ENCODE data around the gene ANXA4. TPM values are rescaled to one million over a fixed set of nuclear protein-coding genes. Genes with fewer than 3 reads are reported as not detected.

Gene ANXA4
- total and polyA plus RNA-seq, 4 experiments from 2014 or later, result 22.3 to 30.8 (median 25.9) TPM

DNA sequence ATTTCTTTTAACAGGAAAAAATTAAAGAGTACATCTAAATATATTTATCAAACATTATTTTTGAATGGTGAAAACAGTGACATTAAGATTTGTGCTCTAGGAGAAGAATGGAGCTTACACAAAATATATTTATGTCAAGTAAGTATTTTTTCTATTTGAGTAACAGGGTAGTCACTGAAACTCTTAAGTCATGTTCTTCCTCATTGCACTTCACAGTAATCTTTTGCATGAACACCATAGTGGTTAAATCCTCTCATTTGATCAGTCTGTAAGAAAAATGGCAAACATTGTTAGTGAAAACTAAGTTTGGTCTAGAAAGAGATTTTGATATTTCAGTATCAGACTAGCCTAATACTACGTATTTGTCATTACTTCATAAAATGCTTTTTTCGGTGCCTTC is 95.6 kb downstream of the ANXA4 start:
- CTCF ChIA-PET (ENCODE audit: partially characterized antibody), result interaction anchor here (1.6 kb wide), 1 partner anchor 113 kb away, joined by 5 read pairs; no protein-coding TSS in a partner anchor
- Histone ChIP-seq H3K4me1 (ENCODE audit: insufficient read depth, low read length) (peaks cover 25% of the 10 kb centered on the region), H3K27me3 (ENCODE audit: insufficient read depth, low read length) (no peaks in the 10 kb centered on the region), H3K36me3 (ENCODE audit: insufficient read depth, low read length) (peaks cover 9% of the 10 kb centered on the region), H3K9me3 (ENCODE audit: control insufficient read depth in 1 of 2, low read length in 2 of 2) (no peaks in the 10 kb centered on the region), H3K4me3 (ENCODE audit: low read length in 2 of 2) (no peak overlapping the region), H3K27ac (ENCODE audit: low read depth, low read length) (no peak overlapping the region)
- Mint-ChIP-seq H3K27me3 (no peaks in the 10 kb centered on the region), H3K9me3 (no peaks in the 10 kb centered on the region), H3K36me3 (peaks cover 18 to 42% of the 10 kb centered on the region in 2 donors), H3K4me1 (peaks cover 29 to 38% (median 35%) of the 10 kb centered on the region in 4 donors), H3K27ac (no peak overlapping the region), H3K4me3 (no peak overlapping the region)
- DNase-seq, result no peak
- intact Hi-C loops (cut with micrococcal nuclease), result no loop called here
- POLR2A ChIA-PET (ENCODE audit: partially characterized antibody), result no interaction called here

- intact Hi-C loops (cut with micrococcal nuclease), result no loop called here
- Histone ChIP-seq H3K4me1 (ENCODE audit: insufficient read depth, low read length) (no peaks in the 10 kb centered on the region), H3K4me3 (ENCODE audit: low read length in 2 of 2) (no peak overlapping the region), H3K27me3 (ENCODE audit: insufficient read depth, low read length) (no peaks in the 10 kb centered on the region), H3K9me3 (ENCODE audit: control insufficient read depth in 1 of 2, low read length in 2 of 2) (no peaks in the 10 kb centered on the region), H3K27ac (ENCODE audit: low read depth, low read length) (no peak overlapping the region), H3K36me3 (ENCODE audit: insufficient read depth, low read length) (peaks cover 18% of the 10 kb centered on the region)
- Mint-ChIP-seq H3K27ac (no peak overlapping the region), H3K9me3 (no peaks in the 10 kb centered on the region), H3K36me3 (peaks cover 33 to 52% of the 10 kb centered on the region in 2 donors), H3K27me3 (no peaks in the 10 kb centered on the region), H3K4me3 (no peak overlapping the region), H3K4me1 (peaks cover 0 to 2% (median 0%) of the 10 kb centered on the region in 4 donors)
- DNase-seq, result no peak
- ChIA-PET CTCF (ENCODE audit: partially characterized antibody) (no interaction called here), POLR2A (ENCODE audit: partially characterized antibody) (no interaction called here)
Observed at GRCh38 chr2:69843993-69844392, 102.1 kb downstream of the ANXA4 start.

GRCh38 chr2:69844560-69844959 is 102.6 kb downstream of the ANXA4 start:
- no peak overlapping the region for H3K4me3 ChIP-seq (ENCODE audit: low read length in 2 of 2)
- Mint-ChIP-seq H3K9me3 (no peaks in the 10 kb centered on the region), H3K4me1 (peaks cover 0 to 2% (median 0%) of the 10 kb centered on the region in 4 donors), H3K27ac (no peak overlapping the region), H3K27me3 (no peaks in the 10 kb centered on the region), H3K36me3 (peaks cover 30 to 50% of the 10 kb centered on the region in 2 donors), H3K4me3 (no peak overlapping the region)
- H3K27ac ChIP-seq (ENCODE audit: low read depth, low read length), result no peak overlapping the region
- intact Hi-C loops (cut with micrococcal nuclease), result no loop called here
- CTCF ChIA-PET (ENCODE audit: partially characterized antibody), result no interaction called here
- H3K36me3 ChIP-seq (ENCODE audit: insufficient read depth, low read length), result peaks cover 14% of the 10 kb centered on the region
- no peak for DNase-seq
- no peaks in the 10 kb centered on the region for H3K27me3 ChIP-seq (ENCODE audit: insufficient read depth, low read length)
- H3K4me1 ChIP-seq (ENCODE audit: insufficient read depth, low read length), result no peaks in the 10 kb centered on the region
- H3K9me3 ChIP-seq (ENCODE audit: control insufficient read depth in 1 of 2, low read length in 2 of 2), result no peaks in the 10 kb centered on the region
- POLR2A ChIA-PET (ENCODE audit: partially characterized antibody), result no interaction called here

- no peaks in the 10 kb centered on the region for H3K4me1 ChIP-seq (ENCODE audit: insufficient read depth, low read length)
- no peak overlapping the region for H3K4me3 ChIP-seq (ENCODE audit: low read length in 2 of 2)
- POLR2A ChIA-PET (ENCODE audit: partially characterized antibody), result no interaction called here
- H3K27me3 ChIP-seq (ENCODE audit: insufficient read depth, low read length), result no peaks in the 10 kb centered on the region
- intact Hi-C loops (cut with micrococcal nuclease), result no loop called here
- no peak for DNase-seq
- Mint-ChIP-seq H3K27me3 (no peaks in the 10 kb centered on the region), H3K9me3 (no peaks in the 10 kb centered on the region), H3K27ac (no peak overlapping the region), H3K36me3 (peaks cover 34 to 55% of the 10 kb centered on the region in 2 donors), H3K4me1 (peaks cover 0 to 2% (median 0%) of the 10 kb centered on the region in 4 donors), H3K4me3 (no peak overlapping the region)
- no peak overlapping the region for H3K27ac ChIP-seq (ENCODE audit: low read depth, low read length)
- H3K9me3 ChIP-seq (ENCODE audit: control insufficient read depth in 1 of 2, low read length in 2 of 2), result no peaks in the 10 kb centered on the region
- peaks cover 26% of the 10 kb centered on the region for H3K36me3 ChIP-seq (ENCODE audit: insufficient read depth, low read length)
- CTCF ChIA-PET (ENCODE audit: partially characterized antibody), result interaction anchor here (0.7 kb wide), 1 partner anchor 122 kb away, joined by 3 read pairs; no protein-coding TSS in a partner anchor
Observed at GRCh38 chr2:69846182-69847067, 104.5 kb downstream of the ANXA4 start.

GRCh38 chr2:69847068-69847828 is 105.3 kb downstream of the ANXA4 start:
- intact Hi-C loops (cut with micrococcal nuclease), result no loop called here
- ChIA-PET CTCF (ENCODE audit: partially characterized antibody) (interaction anchor here (0.7 to 1.3 kb wide), 2 partner anchors 122 to 123 kb away, joined by 3 to 4 read pairs; no protein-coding TSS in a partner anchor), POLR2A (ENCODE audit: partially characterized antibody) (no interaction called here)
- Histone ChIP-seq H3K27ac (ENCODE audit: low read depth, low read length) (no peak overlapping the region), H3K9me3 (ENCODE audit: control insufficient read depth in 1 of 2, low read length in 2 of 2) (no peaks in the 10 kb centered on the region), H3K36me3 (ENCODE audit: insufficient read depth, low read length) (peaks cover 26% of the 10 kb centered on the region), H3K4me1 (ENCODE audit: insufficient read depth, low read length) (no peaks in the 10 kb centered on the region), H3K27me3 (ENCODE audit: insufficient read depth, low read length) (no peaks in the 10 kb centered on the region), H3K4me3 (ENCODE audit: low read length in 2 of 2) (no peak overlapping the region)
- Mint-ChIP-seq H3K27me3 (no peaks in the 10 kb centered on the region), H3K27ac (no peak overlapping the region), H3K4me1 (no peaks in the 10 kb centered on the region), H3K9me3 (no peaks in the 10 kb centered on the region), H3K4me3 (no peak overlapping the region), H3K36me3 (peaks cover 34 to 54% of the 10 kb centered on the region in 2 donors)
- DNase-seq, result no peak

- H3K27ac Mint-ChIP-seq, result peak overlapping the region in 1 of 7 donors; percentile 15
- H3K27me3 Mint-ChIP-seq, result no peaks in the 10 kb centered on the region
- POLR2A ChIA-PET (ENCODE audit: partially characterized antibody), result no interaction called here
- CTCF ChIA-PET (ENCODE audit: partially characterized antibody), result interaction anchor here (0.6 to 1.3 kb wide), 2 partner anchors 123 to 274 kb away, joined by 3 to 4 read pairs; no protein-coding TSS in a partner anchor
- no peaks in the 10 kb centered on the region for H3K9me3 Mint-ChIP-seq
- Histone ChIP-seq H3K27me3 (ENCODE audit: insufficient read depth, low read length) (no peaks in the 10 kb centered on the region), H3K4me3 (ENCODE audit: low read length in 2 of 2) (no peak overlapping the region), H3K27ac (ENCODE audit: low read depth, low read length) (no peak overlapping the region), H3K9me3 (ENCODE audit: control insufficient read depth in 1 of 2, low read length in 2 of 2) (no peaks in the 10 kb centered on the region), H3K36me3 (ENCODE audit: insufficient read depth, low read length) (peaks cover 26% of the 10 kb centered on the region), H3K4me1 (ENCODE audit: insufficient read depth, low read length) (no peaks in the 10 kb centered on the region)
- peaks cover 36 to 53% of the 10 kb centered on the region in 2 donors for H3K36me3 Mint-ChIP-seq
- no peak overlapping the region for H3K4me3 Mint-ChIP-seq
- H3K4me1 Mint-ChIP-seq, result no peaks in the 10 kb centered on the region
- no peak for DNase-seq
- intact Hi-C loops (cut with micrococcal nuclease), result no loop called here
Observed at GRCh38 chr2:69848186-69848790, 106.4 kb downstream of the ANXA4 start.

DNA sequence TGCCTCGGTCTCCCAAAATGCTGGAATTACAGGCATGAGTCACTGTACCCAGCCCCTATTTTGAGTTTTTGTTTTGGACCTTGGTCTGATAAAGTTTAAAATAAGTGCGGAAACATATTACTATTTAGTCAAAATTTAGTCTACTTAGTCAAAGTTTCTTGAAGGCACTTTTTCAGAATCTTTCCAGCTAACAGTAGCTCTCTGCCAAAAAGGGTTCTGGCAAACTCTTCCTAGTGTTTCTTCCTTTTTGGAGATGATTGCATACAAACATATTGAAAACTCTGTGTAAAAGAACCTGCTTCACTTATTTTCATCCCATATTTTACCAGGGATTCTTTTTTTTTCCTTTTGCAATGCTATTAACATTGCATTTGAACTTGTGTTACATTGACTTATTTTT is 116.3 kb downstream of the ANXA4 start:
- no peaks in the 10 kb centered on the region for H3K9me3 Mint-ChIP-seq
- H3K27ac ChIP-seq (ENCODE audit: low read depth, low read length), result no peak overlapping the region
- no peak for DNase-seq
- H3K4me3 Mint-ChIP-seq, result no peak overlapping the region
- no peaks in the 10 kb centered on the region for H3K4me1 ChIP-seq (ENCODE audit: insufficient read depth, low read length)
- intact Hi-C loops (cut with micrococcal nuclease), result no loop called here
- no peak overlapping the region for H3K4me3 ChIP-seq (ENCODE audit: low read length in 2 of 2)
- no peaks in the 10 kb centered on the region for H3K27me3 ChIP-seq (ENCODE audit: insufficient read depth, low read length)
- ChIA-PET POLR2A (ENCODE audit: partially characterized antibody) (no interaction called here), CTCF (ENCODE audit: partially characterized antibody) (interaction anchor here (1.3 kb wide), 1 partner anchor 40 kb away, joined by 3 read pairs; no protein-coding TSS in a partner anchor)
- H3K36me3 ChIP-seq (ENCODE audit: insufficient read depth, low read length), result peaks cover 5% of the 10 kb centered on the region
- no peak overlapping the region for H3K27ac Mint-ChIP-seq
- H3K27me3 Mint-ChIP-seq, result no peaks in the 10 kb centered on the region
- H3K4me1 Mint-ChIP-seq, result peaks cover 0 to 4% (median 0%) of the 10 kb centered on the region in 4 donors
- no peaks in the 10 kb centered on the region for H3K9me3 ChIP-seq (ENCODE audit: control insufficient read depth in 1 of 2, low read length in 2 of 2)
- H3K36me3 Mint-ChIP-seq, result peaks cover 20 to 29% of the 10 kb centered on the region in 2 donors

Measured in CD4-positive, alpha-beta memory T cell (primary cell).